Thoracic aorta (tissue), 2 donors: ENCODE data around the gene ZNF497. TPM values are rescaled to one million over a fixed set of nuclear protein-coding genes. Genes with fewer than 3 reads are reported as not detected.

Experiments
- ATAC-seq: fragments of 150-250 bp; one replicate; pipeline ENCODE4 v1.8.0; 2017; ENCODE audit warnings: low read depth; ENCODE audit not compliant: insufficient number of reproducible peaks, low FRiP score
- DNase-seq: peaks from one replicate; pipeline ENCODE4 v3.0.0-alpha.2; 2020; ENCODE audit warnings: low spot score
- H3K27ac ChIP-seq, 2 donors: fragments of 200-600 bp; sonication (generic); 1 replicate in 1 of 2; 2 replicates in 1 of 2; pipeline ENCODE4 v1.5.1; 2016; ENCODE audit warnings: mild to moderate bottlenecking in 2 of 2, moderate library complexity in 2 of 2
- H3K27me3 ChIP-seq: fragments of 200-600 bp; sonication (generic); replicated peaks from 2 replicates; pipeline ENCODE4 v1.6.0; 2016; ENCODE audit warnings: mild to moderate bottlenecking; ENCODE audit not compliant: insufficient read depth
- H3K36me3 ChIP-seq: fragments of 200-600 bp; sonication (generic); one replicate; pipeline ENCODE4 v1.5.1; 2016
- H3K4me1 ChIP-seq, 2 donors: fragments of 200-600 bp; sonication (generic); 1 replicate in 1 of 2; 2 replicates in 1 of 2; pipeline versions ENCODE4 v1.5.1 to v1.6.0; 2016; ENCODE audit warnings: low read depth in 2 of 2, mild to moderate bottlenecking in 1 of 2; ENCODE audit not compliant: control insufficient read depth in 1 of 2
- H3K4me3 ChIP-seq: fragments of 200-600 bp; sonication (generic); 2 replicates; pipeline ENCODE4 v1.5.1; 2016; ENCODE audit warnings: mild to moderate bottlenecking
- H3K9me3 ChIP-seq: fragments of 200-600 bp; sonication (generic); 2 replicates; pipeline ENCODE4 v1.5.1; 2016
- total RNA-seq, 2 donors: library from RNA; depleted of rRNA; stranded (reverse); fragments of >200 nt; gene quantifications; one replicate each; pipeline versions ENCODE4 v1.1.0 to v1.2.3, GENCODE V29; 2016
- TF ChIP-seq, protein P1 (sequence below): fragments of 200-600 bp; sonication (generic); IDR thresholded peaks from one replicate; pipeline ENCODE4 v1.5.1; 2019; ENCODE audit warnings: antibody characterized with exemption

ZNF497 gene
- total RNA-seq, 2 donors from 2014 or later: 2.3 TPM; not detected in 1

DNA sequence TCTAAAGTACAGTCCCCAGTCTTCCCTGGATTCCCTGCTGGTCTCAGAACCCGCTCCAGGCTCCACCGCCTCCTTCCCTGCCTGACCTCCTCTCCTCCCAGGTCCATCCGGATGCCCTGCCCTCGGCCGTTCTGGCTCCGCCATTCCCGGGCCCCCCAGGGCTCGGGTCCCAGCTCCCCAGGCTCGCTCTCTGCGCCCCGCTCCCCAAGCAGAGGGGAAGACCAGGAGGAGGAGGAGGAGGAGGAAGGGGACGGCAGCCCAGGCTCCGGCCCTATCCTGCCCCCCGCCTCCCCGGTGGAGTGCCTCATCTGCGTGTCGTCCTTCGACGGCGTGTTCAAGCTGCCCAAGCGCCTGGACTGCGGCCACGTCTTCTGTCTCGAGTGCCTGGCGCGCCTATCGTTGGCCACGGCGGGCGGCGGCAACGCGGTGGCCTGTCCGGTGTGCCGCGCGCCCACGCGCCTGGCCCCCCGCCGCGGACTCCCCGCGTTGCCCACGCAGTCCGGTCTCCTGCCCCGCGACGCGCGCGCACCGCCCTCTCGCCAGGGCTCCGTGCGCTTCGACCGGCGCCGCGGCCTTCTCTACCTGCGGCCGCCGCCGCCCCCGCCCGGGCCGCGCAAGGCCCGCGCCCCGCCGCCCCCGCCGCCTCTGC is 33.6 kb upstream of the ZNF497 start:
- no peak overlapping the region for H3K4me3 ChIP-seq
- H3K27me3 ChIP-seq: no peaks in the 10 kb centered on the region

GRCh38 chr19:58395220-58395978 is 32.8 kb upstream of the ZNF497 start, which contains the start of gene RNF225:
Gene RNF225, plus strand, starts transcription at chr19:58395656. Its CDS starts 434 bp downstream, at chr19:58396090.
- H3K36me3 ChIP-seq: peaks cover 38% of the 10 kb centered on the region

More for the DNA sequence above, 33.6 kb upstream of the ZNF497 start:
- TF ChIP-seq, protein P1, sequence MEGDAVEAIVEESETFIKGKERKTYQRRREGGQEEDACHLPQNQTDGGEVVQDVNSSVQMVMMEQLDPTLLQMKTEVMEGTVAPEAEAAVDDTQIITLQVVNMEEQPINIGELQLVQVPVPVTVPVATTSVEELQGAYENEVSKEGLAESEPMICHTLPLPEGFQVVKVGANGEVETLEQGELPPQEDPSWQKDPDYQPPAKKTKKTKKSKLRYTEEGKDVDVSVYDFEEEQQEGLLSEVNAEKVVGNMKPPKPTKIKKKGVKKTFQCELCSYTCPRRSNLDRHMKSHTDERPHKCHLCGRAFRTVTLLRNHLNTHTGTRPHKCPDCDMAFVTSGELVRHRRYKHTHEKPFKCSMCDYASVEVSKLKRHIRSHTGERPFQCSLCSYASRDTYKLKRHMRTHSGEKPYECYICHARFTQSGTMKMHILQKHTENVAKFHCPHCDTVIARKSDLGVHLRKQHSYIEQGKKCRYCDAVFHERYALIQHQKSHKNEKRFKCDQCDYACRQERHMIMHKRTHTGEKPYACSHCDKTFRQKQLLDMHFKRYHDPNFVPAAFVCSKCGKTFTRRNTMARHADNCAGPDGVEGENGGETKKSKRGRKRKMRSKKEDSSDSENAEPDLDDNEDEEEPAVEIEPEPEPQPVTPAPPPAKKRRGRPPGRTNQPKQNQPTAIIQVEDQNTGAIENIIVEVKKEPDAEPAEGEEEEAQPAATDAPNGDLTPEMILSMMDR: no peak
- peaks cover 7 to 9% of the 10 kb centered on the region in 2 donors for H3K4me1 ChIP-seq
- no peak overlapping the region for H3K27ac ChIP-seq
- peaks cover 35% of the 10 kb centered on the region for H3K36me3 ChIP-seq
- H3K9me3 ChIP-seq: no peaks in the 10 kb centered on the region
- ATAC-seq: no peak
- DNase-seq: no peak

DNA sequence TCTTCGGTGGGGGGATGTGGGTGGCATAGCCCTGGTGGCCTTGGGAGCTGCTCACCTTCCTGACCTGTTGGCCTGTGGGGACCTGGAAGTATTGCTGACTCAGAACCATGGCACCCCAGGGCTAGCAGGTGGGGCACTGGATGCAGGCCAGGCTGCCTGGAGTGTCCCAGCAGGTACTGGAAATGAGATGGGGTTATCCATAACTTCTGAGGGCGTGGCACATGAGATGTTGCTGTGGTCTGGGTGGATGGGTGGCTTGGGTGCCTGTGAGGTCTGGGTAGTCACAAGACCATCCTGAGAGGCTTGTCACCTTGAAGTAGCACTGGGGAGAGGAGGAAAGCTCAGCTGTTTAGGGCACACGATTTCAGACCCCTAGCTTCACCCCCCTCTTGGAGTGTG is 32.3 kb upstream of the ZNF497 start:
- TF ChIP-seq, protein P1: no peak
- ATAC-seq: no peak
- Histone ChIP-seq H3K27ac (no peak overlapping the region), H3K36me3 (peaks cover 38% of the 10 kb centered on the region), H3K4me1 (no peaks in the 10 kb centered on the region), H3K4me3 (no peak overlapping the region), H3K9me3 (no peaks in the 10 kb centered on the region), H3K27me3 (no peaks in the 10 kb centered on the region)
- no peak for DNase-seq

More at GRCh38 chr19:58395220-58395978, 32.8 kb upstream of the ZNF497 start, which contains the start of gene RNF225:
- H3K4me1 ChIP-seq: peaks cover 2 to 4% of the 10 kb centered on the region in 2 donors
- TF ChIP-seq, protein P1: no peak
- DNase-seq (no peak), ATAC-seq (no peak)
- H3K27me3 ChIP-seq: no peaks in the 10 kb centered on the region
- H3K4me3 ChIP-seq: no peak within 1 kb of the TSS
- H3K9me3 ChIP-seq: no peaks in the 10 kb centered on the region
- no peak within 1 kb of the TSS for H3K27ac ChIP-seq

- Histone ChIP-seq H3K4me1 (peaks cover 0 to 6% of the 10 kb centered on the region in 2 donors), H3K9me3 (no peaks in the 10 kb centered on the region), H3K27ac (no peak overlapping the region), H3K27me3 (no peaks in the 10 kb centered on the region), H3K36me3 (peaks cover 41% of the 10 kb centered on the region), H3K4me3 (no peak overlapping the region)
- DNase-seq (no peak), ATAC-seq (no peak)
- TF ChIP-seq, protein P1: no peak
Measured at GRCh38 chr19:58393725-58394033, 31.1 kb upstream of the ZNF497 start.

DNA sequence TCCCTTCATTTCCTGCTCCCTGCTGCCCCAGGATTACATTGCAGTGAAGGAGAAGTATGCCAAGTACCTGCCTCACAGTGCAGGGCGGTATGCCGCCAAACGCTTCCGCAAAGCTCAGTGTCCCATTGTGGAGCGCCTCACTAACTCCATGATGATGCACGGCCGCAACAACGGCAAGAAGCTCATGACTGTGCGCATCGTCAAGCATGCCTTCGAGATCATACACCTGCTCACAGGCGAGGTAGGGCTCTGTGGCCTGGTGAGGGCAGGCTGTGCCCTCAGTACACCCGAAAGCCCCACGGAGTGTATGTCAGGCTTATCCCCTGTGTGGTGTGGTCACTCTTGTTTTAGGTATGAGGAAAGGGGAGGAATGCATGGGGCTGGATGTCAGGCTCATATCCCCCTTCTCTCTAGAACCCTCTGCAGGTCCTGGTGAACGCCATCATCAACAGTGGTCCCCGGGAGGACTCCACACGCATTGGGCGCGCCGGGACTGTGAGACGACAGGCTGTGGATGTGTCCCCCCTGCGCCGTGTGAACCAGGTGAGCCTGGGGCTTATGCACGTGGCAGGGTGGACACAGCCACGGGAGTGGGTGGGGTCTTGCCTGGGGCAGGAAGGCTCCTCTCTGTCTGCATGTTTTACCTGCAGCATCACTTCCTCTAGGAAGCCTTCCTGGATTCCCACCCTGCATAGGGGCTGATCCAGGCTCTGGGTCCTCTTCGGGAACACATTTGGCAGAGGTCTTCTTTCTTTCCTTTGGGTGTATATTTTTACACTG is 30.6 kb upstream of the ZNF497 start:
- Histone ChIP-seq H3K9me3 (no peaks in the 10 kb centered on the region), H3K4me1 (peaks cover 0 to 11% of the 10 kb centered on the region in 2 donors), H3K4me3 (no peak overlapping the region), H3K27me3 (no peaks in the 10 kb centered on the region), H3K27ac (no peak overlapping the region), H3K36me3 (peaks cover 42% of the 10 kb centered on the region)
- no peak for ATAC-seq
- DNase-seq: no peak
- TF ChIP-seq, protein P1: no peak
